Measurements from ENCODE around the gene FAM110D.

The FAM110D gene

GRCh38 chr1:26164036-26164860, 5.4 kb downstream of the FAM110D start:
- no peak for DNase-seq

GRCh38 chr1:26164861-26165842, 6.3 kb downstream of the FAM110D start:
- no peak for DNase-seq

- no peak for DNase-seq
Observed at GRCh38 chr1:26166719-26167281, 7.9 kb downstream of the FAM110D start.

- no peak for DNase-seq
Observed at GRCh38 chr1:26168410-26169197, 9.7 kb downstream of the FAM110D start, which contains the start of gene C1orf232. TSS of gene C1orf232 (minus strand) at chr1:26168963. CDS start at chr1:26168499, 464 bp downstream.

GRCh38 chr1:26169198-26169554, 10.3 kb downstream of the FAM110D start:
- DNase-seq = no peak

- DNase-seq = peak; percentile 84
Observed at GRCh38 chr1:26169669-26170471, 11.0 kb downstream of the FAM110D start, which contains the start of gene ZNF593. TSS of gene ZNF593 (plus strand) at chr1:26169908. CDS start at chr1:26169984, 76 bp downstream.

- no peak for DNase-seq
Observed at GRCh38 chr1:26170472-26170821, 11.6 kb downstream of the FAM110D start.

- no peak for DNase-seq
Observed at GRCh38 chr1:26171084-26172072, 12.5 kb downstream of the FAM110D start, which contains the start of gene ZNF593OS. TSS of gene ZNF593OS (minus strand) at chr1:26171832. CDS start at chr1:26171661, 171 bp downstream.

- DNase-seq = no peak
Observed at GRCh38 chr1:26175346-26175745, 16.5 kb downstream of the FAM110D start.

- DNase-seq = no peak
Observed at GRCh38 chr1:26177182-26177684, 18.4 kb downstream of the FAM110D start, which contains the start of gene CNKSR1. TSS of gene CNKSR1 (plus strand) at chr1:26177491. CDS start at chr1:26177548, 57 bp downstream.

GRCh38 chr1:26180010-26180506, 21.2 kb downstream of the FAM110D start:
- DNase-seq = no peak

- peak; percentile 79 for DNase-seq
Observed at GRCh38 chr1:26181586-26182382, 22.9 kb downstream of the FAM110D start.

- DNase-seq = no peak
Observed at GRCh38 chr1:26182383-26182696, 23.5 kb downstream of the FAM110D start.

- DNase-seq = no peak
Observed at GRCh38 chr1:26184086-26184485, 25.2 kb downstream of the FAM110D start.

GRCh38 chr1:26184883-26185282, 26.0 kb downstream of the FAM110D start:
- DNase-seq = no peak

GRCh38 chr1:26187882-26188281, 29.0 kb downstream of the FAM110D start:
- no peak for DNase-seq

GRCh38 chr1:26188477-26188876, 29.6 kb downstream of the FAM110D start:
- DNase-seq = no peak

- no peak for DNase-seq
Observed at GRCh38 chr1:26189331-26189730, 30.5 kb downstream of the FAM110D start.

- DNase-seq = no peak
Observed at GRCh38 chr1:26189751-26190275, 30.9 kb downstream of the FAM110D start.

All from NCI-H226 (cell line).